Stimulated activated CD8-positive, alpha-beta memory T cell treated with anti-CD3 and anti-CD28 coated beads, Interleukin-12 subunit alpha, Interleukin-12 subunit beta, amount 100 ng/mL, for 24 hours (primary cell): Measurements from ENCODE around the gene PRPF6.
"Not testable (repeated sequence)": the region's sequence is repeated elsewhere in the genome, so short reads cannot be mapped to it uniquely, and the experiment has no call there.

Experiments
- DNase-seq: peaks from one replicate; pipeline ENCODE4 v3.0.0-alpha.2; 2020; ENCODE audit errors: extremely low read depth

Gene PRPF6

GRCh38 chr20:63973636-63974401 is 7.1 kb upstream of the PRPF6 start:
- no peak for DNase-seq

- no peak for DNase-seq
Measured at GRCh38 chr20:63974402-63975200, 6.3 kb upstream of the PRPF6 start.

GRCh38 chr20:63976511-63976910 is 4.4 kb upstream of the PRPF6 start:
- DNase-seq = not testable (repeated sequence)

GRCh38 chr20:63976980-63977738 is 3.8 kb upstream of the PRPF6 start:
- no peak for DNase-seq

GRCh38 chr20:63977739-63978276 is 3.1 kb upstream of the PRPF6 start:
- no peak for DNase-seq

GRCh38 chr20:63978319-63979228 is 2.4 kb upstream of the PRPF6 start:
- no peak for DNase-seq

GRCh38 chr20:63979229-63979556 is 1.7 kb upstream of the PRPF6 start:
- DNase-seq = no peak

- peak; percentile 78 for DNase-seq
Measured at GRCh38 chr20:63979557-63980316, 1.2 kb upstream of the PRPF6 start, which contains the start of gene SAMD10. SAMD10 (minus strand) TSS chr20:63979642; CDS start chr20:63979467, 175 bp downstream.

GRCh38 chr20:63980317-63980805 is 571 bp upstream of the PRPF6 start:
- no peak for DNase-seq

- DNase-seq = no peak
Measured at GRCh38 chr20:63982937-63983336, 2.0 kb downstream of the PRPF6 start.

- no peak for DNase-seq
Measured at GRCh38 chr20:64000906-64001305, 20.0 kb downstream of the PRPF6 start.

- DNase-seq = no peak
Measured at GRCh38 chr20:64001607-64002011, 20.7 kb downstream of the PRPF6 start.

- no peak for DNase-seq
Measured at GRCh38 chr20:64003960-64004725, 23.2 kb downstream of the PRPF6 start.

- no peak for DNase-seq
Measured at GRCh38 chr20:64005394-64005793, 24.5 kb downstream of the PRPF6 start.

- DNase-seq = no peak
Measured at GRCh38 chr20:64006490-64006889, 25.6 kb downstream of the PRPF6 start.

- no peak for DNase-seq
Measured at GRCh38 chr20:64006902-64007301, 26.0 kb downstream of the PRPF6 start.

- no peak for DNase-seq
Measured at GRCh38 chr20:64009811-64010387, 29.0 kb downstream of the PRPF6 start.

GRCh38 chr20:64010711-64011237 is 29.8 kb downstream of the PRPF6 start:
- DNase-seq = no peak

GRCh38 chr20:64011366-64011779 is 30.4 kb downstream of the PRPF6 start:
- no peak for DNase-seq
